T-cell (primary cell): ENCODE measurements around the gene POLDIP2. TPM values are rescaled to one million over a fixed set of nuclear protein-coding genes. Genes with fewer than 3 reads are reported as not detected.

Source experiments
- ATAC-seq, 4 experiments: fragments of 200-7000 bp in 3 of 4; fragments of 150-1000 bp in 1 of 4; cut with Tn5 transposase; replicated peaks in 1 of 4; 1 replicate in 3 of 4; 2 replicates in 1 of 4; pipeline ENCODE4 v1.10.0; 2021; ENCODE audit warnings: moderate library complexity in 3 of 4, mild to moderate bottlenecking in 2 of 4, moderate number of reproducible peaks in 1 of 4
- CTCF ChIA-PET, 2 donors: fragments of 300-600 bp; sonication (Branson Sonifier 250); formaldehyde crosslinking; loops; one replicate each; lab custom pipeline; 2022; ENCODE audit warnings: antibody characterized with exemption in 2 of 2; lab: Charles Lee
- POLR2A ChIA-PET, 2 donors: fragments of 300-600 bp; sonication (Branson Sonifier 250); formaldehyde crosslinking; loops; one replicate each; lab custom pipeline; 2022; ENCODE audit warnings: antibody characterized with exemption in 2 of 2; lab: Charles Lee
- DNase-seq, 35 experiments: peaks; one replicate each; pipeline versions ENCODE4 v3.0.0 to v3.0.0-alpha.2; 2013 to 2023
- H3K27ac ChIP-seq: one replicate; pipeline ENCODE4 v1.5.1; 2013; ENCODE audit warnings: low read length
- H3K27me3 ChIP-seq, 2 experiments: replicated peaks in 1 of 2; 1 replicate in 1 of 2; 2 replicates in 1 of 2; pipeline versions ENCODE4 v1.6.1 to v1.7.0; 2013; ENCODE audit warnings: low read length in 1 of 2, mixed read lengths in 1 of 2; ENCODE audit not compliant: control insufficient read depth in 2 of 2, insufficient read depth in 2 of 2; ENCODE audit errors: extremely low read depth in 1 of 2
- H3K36me3 ChIP-seq, 2 donors: 1 replicate in 1 of 2; 2 replicates in 1 of 2; pipeline versions ENCODE4 v1.6.1 to v1.7.0; 2013; ENCODE audit warnings: low read length in 1 of 2; ENCODE audit not compliant: control insufficient read depth in 2 of 2, insufficient read depth in 1 of 2; ENCODE audit errors: extremely low read depth in 1 of 2
- H3K4me1 ChIP-seq, 2 experiments: 1 replicate in 1 of 2; 2 replicates in 1 of 2; pipeline versions ENCODE4 v1.6.1 to v1.7.0; 2013; ENCODE audit warnings: low read length in 2 of 2, mixed read lengths in 1 of 2; ENCODE audit not compliant: insufficient read depth in 2 of 2, control insufficient read depth in 1 of 2; ENCODE audit errors: extremely low read depth in 1 of 2
- H3K4me3 ChIP-seq, 2 donors: 1 replicate in 1 of 2; 2 replicates in 1 of 2; pipeline versions ENCODE4 v1.5.1 to v1.7.0; 2013; ENCODE audit warnings: mild to moderate bottlenecking in 2 of 2, low read length in 1 of 2, moderate library complexity in 1 of 2; ENCODE audit not compliant: control insufficient read depth in 1 of 2; ENCODE audit errors: extremely low read depth in 1 of 2
- H3K9me3 ChIP-seq: 2 replicates; pipeline ENCODE4 v1.7.0; 2013
- H3K27ac Mint-ChIP-seq, 2 donors: one replicate each; pipeline ENCODE4 v1.8.0; 2020 to 2021; ENCODE audit warnings: mild to moderate bottlenecking in 2 of 2, mixed read lengths in 2 of 2
- H3K27me3 Mint-ChIP-seq, 2 donors: one replicate each; pipeline ENCODE4 v1.8.0; 2021 to 2022; ENCODE audit warnings: mixed read lengths in 2 of 2
- H3K36me3 Mint-ChIP-seq: one replicate; pipeline ENCODE4 v1.8.0; 2021; ENCODE audit warnings: mixed read lengths
- H3K4me1 Mint-ChIP-seq, 3 donors: one replicate each; pipeline ENCODE4 v1.8.0; 2020 to 2022; ENCODE audit warnings: mixed read lengths in 3 of 3, mild to moderate bottlenecking in 1 of 3
- H3K4me3 Mint-ChIP-seq, 3 donors: one replicate each; pipeline ENCODE4 v1.8.0; 2020 to 2022; ENCODE audit warnings: mild to moderate bottlenecking in 3 of 3, mixed read lengths in 3 of 3, moderate library complexity in 3 of 3
- H3K9me3 Mint-ChIP-seq, 3 donors: one replicate each; pipeline ENCODE4 v1.8.0; 2020 to 2022; ENCODE audit warnings: mixed read lengths in 3 of 3
- WGBS: methylation state at CpG from one replicate; pipeline ENCODE4 v1.1.5; 2013; ENCODE audit warnings: missing lambda C conversion rate; ENCODE audit not compliant: insufficient coverage; 5-methylcytosine and 5-hydroxymethylcytosine counted together
- total RNA-seq, 35 experiments: library from RNA in 6 of 35; stranded (reverse) in 6 of 35; fragments of 120-200 nt in 1 of 35; gene quantifications; one replicate each; pipeline versions ENCODE4 v1.2.1 to v1.2.4 and lab custom pipeline; 2013 to 2026

The POLDIP2 gene
- total RNA-seq, 5 donors from 2014 or later (not counting 1 experiment from before 2014, with no cell fraction given) = 29.2 to 38.7 (median 33.2) TPM

DNA sequence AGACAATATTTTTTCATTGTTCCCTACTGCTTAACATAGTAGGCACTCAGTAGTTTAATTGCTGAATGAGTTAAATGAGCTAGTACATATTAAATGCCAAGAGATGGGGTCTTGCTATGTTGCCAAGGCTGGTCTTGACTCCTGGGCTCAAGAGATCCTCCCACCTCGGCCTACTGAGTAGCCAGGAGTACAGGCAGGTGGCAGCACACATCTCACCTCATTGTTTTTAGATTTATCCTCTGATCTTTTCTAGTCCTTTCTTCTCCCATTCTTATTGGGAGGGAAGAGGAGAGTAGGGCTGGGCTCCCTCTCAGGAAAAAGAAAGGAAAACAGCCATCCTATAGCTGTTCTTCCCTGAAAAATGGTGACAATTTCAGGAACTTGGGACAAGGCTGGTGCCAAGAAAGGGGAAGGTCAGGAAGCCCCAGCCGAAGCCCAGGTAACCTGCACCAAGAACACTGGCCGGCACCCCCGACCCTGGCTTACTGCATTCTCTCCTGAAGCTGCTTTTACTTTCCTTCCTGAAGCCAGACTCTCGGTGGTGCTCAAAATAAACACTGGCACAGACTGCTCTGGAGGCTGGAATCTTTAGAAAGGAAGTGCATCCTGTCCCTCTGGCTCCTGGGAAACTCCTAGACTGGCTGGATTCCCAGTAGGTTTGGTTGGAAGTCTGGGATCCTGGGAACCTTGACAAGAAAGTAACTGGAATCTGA lies 19.1 kb downstream of the POLDIP2 start:
- peak overlapping the region in 1 of 3 donors; percentile 98 for H3K4me3 Mint-ChIP-seq
- ChIA-PET POLR2A (interaction anchor here in 1 of 2 donors (0.7 kb wide), 1 partner anchor 9 kb away, joined by 3 read pairs; no protein-coding TSS in a partner anchor), CTCF (interaction anchor here in 1 of 2 donors (1.6 kb wide), 1 partner anchor 19 kb away, joined by 5 read pairs; the partner anchor contains the start of gene POLDIP2)
- no peak overlapping the region for H3K4me3 ChIP-seq
- no peak overlapping the region for H3K27ac Mint-ChIP-seq
- ATAC-seq = no peak
- no peaks in the 10 kb centered on the region for H3K27me3 Mint-ChIP-seq
- H3K9me3 Mint-ChIP-seq = no peaks in the 10 kb centered on the region
- no peaks in the 10 kb centered on the region for H3K9me3 ChIP-seq
- peaks cover 7 to 40% of the 10 kb centered on the region in 2 donors for H3K36me3 ChIP-seq
- peaks cover 12 to 28% of the 10 kb centered on the region in 2 experiments for H3K4me1 ChIP-seq
- no peaks in the 10 kb centered on the region for H3K27me3 ChIP-seq
- 69% methylated on average over 4 of the region's 5 CpGs for WGBS
- peaks cover 44 to 49% (median 48%) of the 10 kb centered on the region in 3 donors for H3K4me1 Mint-ChIP-seq
- peaks cover 12% of the 10 kb centered on the region for H3K36me3 Mint-ChIP-seq
- no peak for DNase-seq
- no peak overlapping the region for H3K27ac ChIP-seq

DNA sequence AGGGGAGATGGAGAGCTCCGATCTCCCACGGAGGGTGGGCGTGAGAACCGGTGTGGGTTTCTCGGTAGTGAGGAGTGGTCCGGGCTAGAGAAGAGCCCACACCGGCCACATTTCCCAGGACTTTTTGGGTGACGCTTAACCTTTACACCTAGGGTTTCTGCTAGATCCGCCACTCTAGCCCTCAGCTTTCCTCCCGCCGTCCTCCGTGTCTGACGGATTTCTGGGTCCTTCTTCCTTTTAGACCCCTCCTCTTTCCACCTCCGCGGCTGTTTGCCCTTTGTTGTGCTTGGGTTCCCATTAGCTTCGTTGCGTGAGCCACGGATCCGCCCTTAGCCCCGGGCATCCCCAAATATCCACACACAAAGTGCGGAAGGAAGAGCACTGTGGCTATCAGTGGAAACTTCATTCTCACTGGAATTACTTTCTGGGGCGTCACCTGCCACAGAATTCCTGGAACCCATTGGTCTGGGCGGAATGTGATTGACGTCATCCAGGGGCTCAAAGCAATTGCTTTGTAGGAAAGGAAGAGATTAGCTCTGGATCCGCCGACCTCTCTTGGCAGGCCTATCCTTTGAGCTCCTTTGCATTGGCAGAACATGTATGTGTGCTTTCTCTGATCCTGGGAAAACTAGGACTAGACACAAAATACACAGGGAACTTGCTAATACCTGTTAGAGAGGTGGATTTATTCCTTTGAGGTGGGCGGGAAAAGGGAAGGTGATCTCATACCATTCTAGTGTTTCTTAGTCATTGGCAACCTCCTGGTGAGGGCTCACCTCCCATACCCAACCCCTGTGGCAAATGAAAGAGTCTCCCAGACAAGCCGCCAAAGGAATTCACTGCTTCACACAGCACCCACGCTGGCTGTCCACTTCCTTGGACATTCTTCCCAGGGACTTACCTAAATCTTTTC lies 21.1 kb downstream of the POLDIP2 start:
- 15% methylated on average over 13 of the region's 29 CpGs for WGBS
- POLR2A ChIA-PET = interaction anchor here (0.5 to 2.5 kb wide), 12 partner anchors 17 to 490 kb away, joined by 3 to 25 read pairs (median 3); partner anchors contain the start of genes POLDIP2 (in 2 of the 2), TMEM97 (in 2 of the 2), LYRM9 (in 1 of the 2) and RPL23A (in 1 of the 2)
- no peaks in the 10 kb centered on the region for H3K27me3 Mint-ChIP-seq
- peaks cover 49 to 54% (median 50%) of the 10 kb centered on the region in 3 donors for H3K4me1 Mint-ChIP-seq
- peak overlapping the region; percentile 77 for H3K27ac ChIP-seq
- no peaks in the 10 kb centered on the region for H3K27me3 ChIP-seq
- CTCF ChIA-PET = interaction anchor here (0.6 to 1.8 kb wide), 10 partner anchors 12 to 616 kb away, joined by 3 to 15 read pairs (median 4); partner anchors contain the start of genes LYRM9 (in 1 of the 2), POLDIP2 (in 1 of the 2) and TMEM97 (in 1 of the 2)
- H3K36me3 Mint-ChIP-seq = peaks cover 14% of the 10 kb centered on the region
- no peaks in the 10 kb centered on the region for H3K9me3 ChIP-seq
- ATAC-seq = no peak
- peak in 5 of 35 experiments; percentile 2 to 41 (median 15) for DNase-seq
- peaks cover 12 to 28% of the 10 kb centered on the region in 2 experiments for H3K4me1 ChIP-seq
- peak overlapping the region; percentile 95 to 98 (median 96) for H3K4me3 Mint-ChIP-seq
- H3K27ac Mint-ChIP-seq = peak overlapping the region; percentile 85 to 90
- H3K4me3 ChIP-seq = peak overlapping the region; percentile 81 to 88
- H3K36me3 ChIP-seq = peaks cover 7 to 31% of the 10 kb centered on the region in 2 donors
- no peaks in the 10 kb centered on the region for H3K9me3 Mint-ChIP-seq

- ChIA-PET POLR2A (interaction anchor here (0.5 to 2.5 kb wide), 12 partner anchors 16 to 489 kb away, joined by 3 to 25 read pairs (median 3); partner anchors contain the start of genes POLDIP2 (in 2 of the 2), TMEM97 (in 2 of the 2), LYRM9 (in 1 of the 2) and RPL23A (in 1 of the 2)), CTCF (interaction anchor here (0.6 to 1.8 kb wide), 11 partner anchors 13 to 616 kb away, joined by 3 to 15 read pairs (median 4); partner anchors contain the start of genes LYRM9 (in 1 of the 2), POLDIP2 (in 1 of the 2) and TMEM97 (in 1 of the 2))
- peaks cover 49 to 54% (median 50%) of the 10 kb centered on the region in 3 donors for H3K4me1 Mint-ChIP-seq
- ATAC-seq = peak; percentile 95 to 99 (median 98)
- H3K27ac Mint-ChIP-seq = peak within 1 kb of the TSS; percentile 87 to 90
- under 1% methylated on average over 62 of the region's 62 CpGs for WGBS
- peak within 1 kb of the TSS; percentile 77 for H3K27ac ChIP-seq
- H3K4me3 Mint-ChIP-seq = peak within 1 kb of the TSS; percentile 95 to 98 (median 96)
- H3K9me3 ChIP-seq = no peaks in the 10 kb centered on the region
- H3K27me3 Mint-ChIP-seq = no peaks in the 10 kb centered on the region
- peaks cover 20% of the 10 kb centered on the region for H3K36me3 Mint-ChIP-seq
- H3K4me1 ChIP-seq = peaks cover 12 to 28% of the 10 kb centered on the region in 2 experiments
- no peaks in the 10 kb centered on the region for H3K9me3 Mint-ChIP-seq
- DNase-seq = peak; percentile 88 to 99 (median 98)
- H3K27me3 ChIP-seq = no peaks in the 10 kb centered on the region
- H3K36me3 ChIP-seq = peaks cover 10 to 32% of the 10 kb centered on the region in 2 donors
- peak within 1 kb of the TSS; percentile 81 to 88 for H3K4me3 ChIP-seq
Observed at GRCh38 chr17:28335201-28335958, 21.9 kb downstream of the POLDIP2 start, which contains the start of the genes IFT20 and TNFAIP1. TSS of gene IFT20 (minus strand) at chr17:28335472. CDS start at chr17:28331985, 3,487 bp downstream. TSS of gene TNFAIP1 (plus strand) at chr17:28335761. CDS start at chr17:28339522, 3,761 bp downstream.

- Histone ChIP-seq H3K36me3 (peaks cover 10 to 31% of the 10 kb centered on the region in 2 donors), H3K9me3 (no peaks in the 10 kb centered on the region), H3K4me3 (peak overlapping the region; percentile 81 to 88), H3K27me3 (no peaks in the 10 kb centered on the region), H3K4me1 (peaks cover 12 to 28% of the 10 kb centered on the region in 2 experiments), H3K27ac (peak overlapping the region; percentile 77)
- peak in 1 of 4 experiments; percentile 0 for ATAC-seq
- POLR2A ChIA-PET = interaction anchor here (0.6 to 2.5 kb wide), 6 partner anchors 15 to 864 kb away, joined by 3 to 25 read pairs (median 3); partner anchors contain the start of genes POLDIP2 (in 1 of the 2), SDF2 (in 1 of the 2), SUPT6H (in 1 of the 2) and TMEM97 (in 1 of the 2)
- Mint-ChIP-seq H3K4me1 (peaks cover 49 to 54% (median 50%) of the 10 kb centered on the region in 3 donors), H3K27me3 (no peaks in the 10 kb centered on the region), H3K36me3 (peaks cover 17% of the 10 kb centered on the region), H3K9me3 (no peaks in the 10 kb centered on the region), H3K4me3 (peak overlapping the region; percentile 95 to 98 (median 96)), H3K27ac (peak overlapping the region; percentile 87 to 90)
- peak in 5 of 35 experiments; percentile 9 to 17 (median 13) for DNase-seq
- WGBS = 13% methylated on average over 17 of the region's 18 CpGs
- CTCF ChIA-PET = interaction anchor here (0.9 to 1.8 kb wide), 8 partner anchors 14 to 617 kb away, joined by 3 to 15 read pairs (median 4); partner anchors contain the start of genes LYRM9 (in 1 of the 2), POLDIP2 (in 1 of the 2) and TMEM97 (in 1 of the 2)
Observed at GRCh38 chr17:28334666-28335200, 22.6 kb downstream of the POLDIP2 start.

GRCh38 chr17:28334171-28334570 lies 23.2 kb downstream of the POLDIP2 start:
- Mint-ChIP-seq H3K36me3 (peaks cover 14% of the 10 kb centered on the region), H3K4me1 (peaks cover 49 to 54% (median 49%) of the 10 kb centered on the region in 3 donors), H3K27me3 (no peaks in the 10 kb centered on the region), H3K27ac (peak overlapping the region in 1 of 2 donors; percentile 90), H3K4me3 (peak overlapping the region; percentile 95 to 98 (median 96)), H3K9me3 (no peaks in the 10 kb centered on the region)
- DNase-seq (no peak), ATAC-seq (no peak)
- POLR2A ChIA-PET = interaction anchor here (0.6 to 2.5 kb wide), 3 partner anchors 17 to 864 kb away, joined by 3 to 25 read pairs (median 3); partner anchors contain the start of gene POLDIP2 (in 1 of the 2)
- Histone ChIP-seq H3K4me1 (peaks cover 12 to 28% of the 10 kb centered on the region in 2 experiments), H3K9me3 (no peaks in the 10 kb centered on the region), H3K27ac (no peak overlapping the region), H3K4me3 (no peak overlapping the region), H3K36me3 (peaks cover 8 to 29% of the 10 kb centered on the region in 2 donors), H3K27me3 (no peaks in the 10 kb centered on the region)
- CTCF ChIA-PET = interaction anchor here in 1 of 2 donors (1.8 kb wide), 1 partner anchor 15 kb away, joined by 15 read pairs; the partner anchor contains the start of gene TMEM97
- WGBS = 69% methylated on average over 5 of the region's 6 CpGs
